Neutrophil (primary cell): Measurements from ENCODE around the gene CHTOP.

Experiments
- H3K27ac ChIP-seq: fragments of 200-600 bp; sonication (generic); 2 replicates; pipeline ENCODE4 v1.5.1; 2016; ENCODE audit warnings: mild to moderate bottlenecking, moderate library complexity
- H3K27me3 ChIP-seq: fragments of 200-600 bp; sonication (generic); 2 replicates; pipeline ENCODE4 v1.6.0; 2016; ENCODE audit warnings: mild to moderate bottlenecking
- H3K36me3 ChIP-seq: fragments of 200-600 bp; sonication (generic); 2 replicates; pipeline ENCODE4 v1.5.1; 2017
- H3K4me1 ChIP-seq, 2 experiments: fragments of 200-600 bp in 1 of 2; sonication (generic) in 1 of 2; 1 replicate in 1 of 2; 2 replicates in 1 of 2; pipeline versions ENCODE4 v1.5.1 to v1.6.1; 2013 to 2016; ENCODE audit warnings: low read depth in 1 of 2, low read length in 1 of 2, mild to moderate bottlenecking in 1 of 2, moderate library complexity in 1 of 2; ENCODE audit not compliant: control insufficient read depth in 1 of 2, insufficient read depth in 1 of 2
- H3K4me3 ChIP-seq, 2 experiments: fragments of 200-600 bp in 1 of 2; sonication (generic) in 1 of 2; 1 replicate in 1 of 2; 2 replicates in 1 of 2; pipeline ENCODE4 v1.5.1; 2013 to 2016; ENCODE audit warnings: low read depth in 1 of 2, low read length in 1 of 2, mild to moderate bottlenecking in 1 of 2, moderate library complexity in 1 of 2
- H3K9me3 ChIP-seq: fragments of 200-600 bp; sonication (generic); 2 replicates; pipeline ENCODE4 v1.5.1; 2016
- TF ChIP-seq, protein P1 (sequence below): fragments of 200-600 bp; sonication (generic); IDR thresholded peaks from 2 replicates; pipeline ENCODE4 v1.5.1; 2016; ENCODE audit warnings: antibody characterized with exemption

CHTOP gene

DNA sequence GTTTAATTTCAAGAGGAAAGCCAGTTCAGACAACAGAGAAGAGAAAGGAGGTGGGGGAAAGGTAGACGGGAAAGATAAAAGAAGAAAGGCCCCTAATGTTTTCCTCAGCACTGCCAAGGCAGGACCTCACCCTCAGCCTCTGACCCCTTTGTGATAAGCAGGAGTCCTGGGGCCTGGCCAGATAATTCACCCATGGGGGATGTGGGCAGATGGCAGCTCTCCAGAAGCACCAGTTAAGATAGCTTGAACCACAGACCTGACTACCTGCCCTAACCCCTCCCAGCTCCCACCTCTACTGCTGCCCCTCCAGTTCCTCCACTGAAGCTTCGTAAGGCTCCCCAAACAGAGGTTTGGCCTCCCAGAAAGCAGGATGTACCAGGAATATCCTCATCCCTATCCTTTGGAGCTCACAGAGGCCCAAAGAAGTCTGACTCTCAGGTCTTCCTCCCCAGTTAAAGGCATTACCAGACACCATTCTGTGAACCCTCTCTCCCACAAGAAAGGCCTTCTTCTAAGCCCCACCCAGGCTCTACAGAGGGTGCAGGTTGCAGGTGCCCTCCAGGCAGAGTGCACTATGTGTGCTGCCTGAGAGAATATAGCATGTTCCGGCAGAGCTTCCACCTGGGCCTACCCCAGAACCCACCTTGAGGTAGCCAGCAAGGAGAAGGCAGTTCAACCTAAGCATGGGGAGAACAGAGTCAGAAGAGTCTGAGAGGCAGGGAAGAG, 15.4 kb downstream of the CHTOP start:
- Histone ChIP-seq H3K4me3 (no peak overlapping the region), H3K36me3 (peaks cover 18% of the 10 kb centered on the region), H3K4me1 (peaks cover 24 to 27% of the 10 kb centered on the region in 2 experiments), H3K9me3 (no peaks in the 10 kb centered on the region), H3K27me3 (no peaks in the 10 kb centered on the region), H3K27ac (no peak overlapping the region)
- TF ChIP-seq, protein P1, sequence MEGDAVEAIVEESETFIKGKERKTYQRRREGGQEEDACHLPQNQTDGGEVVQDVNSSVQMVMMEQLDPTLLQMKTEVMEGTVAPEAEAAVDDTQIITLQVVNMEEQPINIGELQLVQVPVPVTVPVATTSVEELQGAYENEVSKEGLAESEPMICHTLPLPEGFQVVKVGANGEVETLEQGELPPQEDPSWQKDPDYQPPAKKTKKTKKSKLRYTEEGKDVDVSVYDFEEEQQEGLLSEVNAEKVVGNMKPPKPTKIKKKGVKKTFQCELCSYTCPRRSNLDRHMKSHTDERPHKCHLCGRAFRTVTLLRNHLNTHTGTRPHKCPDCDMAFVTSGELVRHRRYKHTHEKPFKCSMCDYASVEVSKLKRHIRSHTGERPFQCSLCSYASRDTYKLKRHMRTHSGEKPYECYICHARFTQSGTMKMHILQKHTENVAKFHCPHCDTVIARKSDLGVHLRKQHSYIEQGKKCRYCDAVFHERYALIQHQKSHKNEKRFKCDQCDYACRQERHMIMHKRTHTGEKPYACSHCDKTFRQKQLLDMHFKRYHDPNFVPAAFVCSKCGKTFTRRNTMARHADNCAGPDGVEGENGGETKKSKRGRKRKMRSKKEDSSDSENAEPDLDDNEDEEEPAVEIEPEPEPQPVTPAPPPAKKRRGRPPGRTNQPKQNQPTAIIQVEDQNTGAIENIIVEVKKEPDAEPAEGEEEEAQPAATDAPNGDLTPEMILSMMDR = no peak

DNA sequence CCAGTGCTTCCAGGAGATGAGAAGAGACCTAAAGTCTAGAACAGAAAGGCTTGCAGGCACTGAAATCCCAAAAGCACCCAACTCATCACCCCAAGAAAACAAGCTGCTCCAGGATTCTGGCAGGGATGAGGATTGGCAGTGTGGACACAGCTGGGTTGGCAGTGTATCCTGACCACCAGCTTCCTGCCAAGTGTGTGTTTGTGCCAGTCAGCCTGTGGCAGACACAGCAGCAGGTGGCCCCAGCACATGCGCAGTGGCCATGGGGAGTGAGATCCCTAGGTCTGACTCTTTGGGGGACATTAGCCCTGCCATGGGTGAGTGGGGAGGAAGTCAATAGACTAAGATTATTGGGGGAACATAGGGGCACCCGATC, 16.0 kb downstream of the CHTOP start:
- H3K27me3 ChIP-seq = no peaks in the 10 kb centered on the region
- no peak overlapping the region for H3K27ac ChIP-seq
- TF ChIP-seq, protein P1 = no peak
- peaks cover 24 to 27% of the 10 kb centered on the region in 2 experiments for H3K4me1 ChIP-seq
- no peak overlapping the region for H3K4me3 ChIP-seq
- H3K9me3 ChIP-seq = no peaks in the 10 kb centered on the region
- H3K36me3 ChIP-seq = peaks cover 12% of the 10 kb centered on the region

DNA sequence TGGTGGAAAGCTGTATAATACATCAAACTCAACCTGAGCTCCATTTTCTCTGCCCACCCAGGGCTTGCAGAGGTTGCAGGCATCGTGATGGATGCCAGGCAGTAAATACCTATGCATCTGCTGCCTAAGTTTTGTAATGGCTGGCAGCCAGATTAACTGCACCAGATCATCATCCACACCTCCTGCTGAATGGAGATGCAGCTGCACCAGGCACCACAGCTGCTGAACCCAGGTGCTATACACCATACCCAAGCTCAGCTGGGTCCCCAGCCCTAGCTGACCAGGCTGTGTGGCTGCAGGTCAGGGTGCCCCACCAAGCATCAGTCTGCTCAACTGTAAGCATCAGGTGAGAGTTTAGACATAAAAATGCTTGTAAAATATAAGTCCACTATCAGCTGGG, 17.9 kb downstream of the CHTOP start:
- Histone ChIP-seq H3K36me3 (no peaks in the 10 kb centered on the region), H3K27ac (no peak overlapping the region), H3K4me3 (no peak overlapping the region), H3K27me3 (no peaks in the 10 kb centered on the region), H3K9me3 (no peaks in the 10 kb centered on the region), H3K4me1 (peaks cover 17 to 19% of the 10 kb centered on the region in 2 experiments)
- TF ChIP-seq, protein P1 = no peak

DNA sequence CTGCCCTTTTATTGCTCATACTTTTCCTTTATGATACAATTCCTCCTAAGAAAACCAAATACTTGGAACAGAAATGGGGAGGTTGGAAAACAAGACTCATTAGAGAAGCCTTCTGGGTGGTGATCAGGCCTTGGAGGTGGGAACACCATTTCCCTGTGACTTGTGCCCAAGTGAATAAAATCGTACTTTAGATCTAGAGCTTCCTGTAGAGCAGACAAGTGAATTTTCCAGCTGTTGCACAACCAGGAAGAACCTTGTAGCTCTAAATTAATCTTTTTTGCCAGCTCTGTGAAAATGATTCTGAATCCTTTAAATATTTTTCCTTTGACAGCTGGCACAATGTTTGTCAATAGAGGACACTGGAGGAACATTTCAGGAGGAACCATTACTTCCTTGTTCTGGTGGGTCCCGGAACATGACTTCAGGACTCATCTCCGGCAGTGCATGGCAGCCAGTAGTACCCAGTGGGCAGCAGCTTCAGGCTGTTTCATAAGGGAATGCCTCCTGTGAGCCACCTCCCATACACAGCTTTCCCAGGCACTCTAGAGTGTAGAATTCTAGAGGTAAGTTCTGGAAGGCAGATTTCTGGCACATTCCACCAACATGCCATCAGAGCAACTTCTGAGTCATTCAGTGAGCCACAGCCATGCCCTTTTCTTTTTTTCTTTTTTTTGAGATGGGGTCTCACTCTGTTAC, 19.1 kb downstream of the CHTOP start:
- Histone ChIP-seq H3K4me3 (peak overlapping the region in 1 of 2 experiments; percentile 37), H3K27ac (peak overlapping the region; percentile 53), H3K36me3 (no peaks in the 10 kb centered on the region), H3K4me1 (peaks cover 11 to 13% of the 10 kb centered on the region in 2 experiments), H3K9me3 (no peaks in the 10 kb centered on the region), H3K27me3 (no peaks in the 10 kb centered on the region)
- TF ChIP-seq, protein P1 = no peak

DNA sequence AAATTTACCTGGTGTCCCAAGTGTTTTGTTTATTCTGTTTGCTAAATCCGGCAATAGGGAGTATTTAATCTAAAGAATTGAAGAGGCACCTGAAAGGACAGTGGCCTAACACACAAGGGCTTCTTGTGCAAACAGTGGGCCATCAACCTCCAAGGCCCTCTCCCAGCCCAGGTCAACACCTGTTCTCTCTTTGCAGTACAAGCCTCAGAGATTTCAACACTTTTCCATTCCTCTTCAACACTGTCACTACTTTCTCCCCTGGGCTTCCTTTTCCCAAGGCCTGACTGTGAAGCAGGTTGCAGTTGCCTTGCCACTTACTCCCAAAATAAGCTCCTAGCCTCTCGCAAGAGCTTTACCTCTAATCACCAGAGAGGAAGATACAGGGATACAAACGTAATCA, 21.5 kb downstream of the CHTOP start:
- Histone ChIP-seq H3K4me3 (no peak overlapping the region), H3K9me3 (no peaks in the 10 kb centered on the region), H3K27me3 (no peaks in the 10 kb centered on the region), H3K36me3 (no peaks in the 10 kb centered on the region), H3K4me1 (peaks cover 20 to 26% of the 10 kb centered on the region in 2 experiments), H3K27ac (no peak overlapping the region)
- TF ChIP-seq, protein P1 = no peak
